IMR-90 (cell line): ENCODE data around the gene IL22RA2. TPM values are rescaled to one million over a fixed set of nuclear protein-coding genes. Genes with fewer than 3 reads are reported as not detected.

Source experiments
- ATAC-seq: fragments of 200-7000 bp; cut with Tn5 transposase; 2 replicates; pipeline ENCODE4 v1.9.1; 2020; ENCODE audit warnings: low read depth, mild to moderate bottlenecking, moderate library complexity
- BruUV-seq: library from RNA; stranded (reverse); fragments of 400-500 nt; replicated peaks from 2 replicates; lab custom pipeline; 2021; lab: Mats Ljungman, UMichigan
- CTCF ChIA-PET: fragments of 300-600 bp; formaldehyde crosslinking; extraction: SDS; loops from one replicate; lab custom pipeline; 2021; ENCODE audit warnings: antibody characterized with exemption; lab: Yijun Ruan, JAX
- POLR2A ChIA-PET: fragments of 300-600 bp; sonication (Branson Sonifier 250); formaldehyde crosslinking; loops from one replicate; lab custom pipeline; 2022; ENCODE audit warnings: antibody characterized with exemption; ENCODE audit not compliant: unreplicated experiment; lab: Charles Lee
- DNase-seq: peaks from one replicate; pipeline ENCODE4 v3.0.0; 2013
- H2AFZ ChIP-seq: replicated peaks from 2 replicates; pipeline ENCODE3; 2013; ENCODE audit warnings: low read length, mild to moderate bottlenecking; ENCODE audit not compliant: poor library complexity
- H2AK5ac ChIP-seq: 2 replicates; pipeline ENCODE4 v1.6.1; 2013; ENCODE audit warnings: low read depth, low read length, inconsistent platforms
- H2AK9ac ChIP-seq: replicated peaks from 2 replicates; pipeline ENCODE3; 2013; ENCODE audit warnings: mild to moderate bottlenecking, low read depth, low read length, moderate library complexity; ENCODE audit not compliant: poor library complexity
- H2BK120ac ChIP-seq: 2 replicates; pipeline ENCODE4 v1.6.1; 2013; ENCODE audit warnings: low read depth, low read length, inconsistent platforms
- H2BK15ac ChIP-seq: 3 replicates; pipeline ENCODE4 v1.6.1; 2013; ENCODE audit warnings: low read depth, low read length, inconsistent platforms
- H2BK20ac ChIP-seq: 2 replicates; pipeline ENCODE4 v1.6.1; 2013; ENCODE audit warnings: low read depth, mild to moderate bottlenecking, inconsistent platforms, low read length, moderate library complexity
- H2BK5ac ChIP-seq: 2 replicates; pipeline ENCODE4 v1.6.1; 2013; ENCODE audit warnings: mild to moderate bottlenecking, low read depth, low read length, inconsistent platforms; ENCODE audit not compliant: poor library complexity, severe bottlenecking
- H3K14ac ChIP-seq: replicated peaks from 2 replicates; pipeline ENCODE4 v1.6.1; 2013; ENCODE audit warnings: low read depth, low read length, inconsistent platforms
- H3K18ac ChIP-seq: 2 replicates; pipeline ENCODE4 v1.6.1; 2013; ENCODE audit warnings: low read depth, low read length, control low read depth
- H3K23ac ChIP-seq: 2 replicates; pipeline ENCODE4 v1.6.1; 2013; ENCODE audit warnings: low read depth, low read length, inconsistent platforms
- H3K27ac ChIP-seq: 2 replicates; pipeline ENCODE4 v1.5.1; 2013; ENCODE audit warnings: mild to moderate bottlenecking, control low read depth, low read length; ENCODE audit not compliant: insufficient read depth
- H3K27me3 ChIP-seq: 2 replicates; pipeline ENCODE4 v1.6.1; 2013; ENCODE audit warnings: low read length; ENCODE audit not compliant: control insufficient read depth, insufficient read depth
- H3K36me3 ChIP-seq: 2 replicates; pipeline ENCODE4 v1.6.1; 2013; ENCODE audit warnings: low read length, mixed read lengths; ENCODE audit not compliant: control insufficient read depth, insufficient read depth
- H3K4ac ChIP-seq: 2 replicates; pipeline ENCODE4 v1.6.1; 2013; ENCODE audit warnings: low read depth, low read length, inconsistent platforms
- H3K4me1 ChIP-seq: 2 replicates; pipeline ENCODE4 v1.6.1; 2013; ENCODE audit warnings: low read length, mixed read lengths; ENCODE audit not compliant: control insufficient read depth, insufficient read depth
- H3K4me2 ChIP-seq: 2 replicates; pipeline ENCODE4 v1.6.1; 2013; ENCODE audit warnings: low read depth, mild to moderate bottlenecking, control low read depth, low read length, moderate library complexity
- H3K4me3 ChIP-seq: 2 replicates; pipeline ENCODE4 v1.5.1; 2013; ENCODE audit warnings: low read depth, mild to moderate bottlenecking, control low read depth, low read length, moderate library complexity; ENCODE audit not compliant: insufficient read depth
- H3K56ac ChIP-seq: 2 replicates; pipeline ENCODE4 v1.6.1; 2013; ENCODE audit warnings: low read length, inconsistent platforms; ENCODE audit not compliant: insufficient read depth; ENCODE audit errors: extremely low read depth
- H3K79me1 ChIP-seq, 2 experiments: 2 replicates each; pipeline ENCODE4 v1.6.1; 2013; ENCODE audit warnings: low read length in 2 of 2, inconsistent platforms in 1 of 2, low read depth in 1 of 2
- H3K9ac ChIP-seq: 2 replicates; pipeline ENCODE4 v1.6.1; 2013; ENCODE audit warnings: low read depth, low read length, control low read depth
- H3K9me1 ChIP-seq: 2 replicates; pipeline ENCODE4 v1.6.1; 2013; ENCODE audit warnings: low read length, inconsistent platforms; ENCODE audit not compliant: insufficient read depth
- H3K9me3 ChIP-seq: 2 replicates; pipeline ENCODE4 v1.6.1; 2013; ENCODE audit warnings: low read length; ENCODE audit not compliant: control insufficient read depth, insufficient read depth
- H4K20me1 ChIP-seq: 2 replicates; pipeline ENCODE4 v1.6.1; 2013; ENCODE audit warnings: low read length, inconsistent platforms; ENCODE audit not compliant: insufficient read depth
- H4K5ac ChIP-seq: 2 replicates; pipeline ENCODE4 v1.6.1; 2013; ENCODE audit warnings: mild to moderate bottlenecking, low read depth, low read length, control low read depth
- H4K8ac ChIP-seq, 2 experiments: 2 replicates each; pipeline ENCODE4 v1.6.1; 2013; ENCODE audit warnings: low read depth in 2 of 2, low read length in 2 of 2, control low read depth in 1 of 2, inconsistent platforms in 1 of 2
- H4K91ac ChIP-seq: 2 replicates; pipeline ENCODE4 v1.6.1; 2013; ENCODE audit warnings: low read depth, low read length, inconsistent platforms; ENCODE audit not compliant: insufficient read depth
- BHLHE40 ChIP-seq: fragments of 150-350 bp; IDR thresholded peaks from 2 replicates; pipeline ENCODE4 v1.6.1; 2016; ENCODE audit warnings: mild to moderate bottlenecking, low read depth, low read length
- CEBPB ChIP-seq: IDR thresholded peaks from 2 replicates; pipeline ENCODE4 v1.6.1; 2012; ENCODE audit warnings: low read depth, low read length, improper control_type of control experiment
- CTCF ChIP-seq: conservative IDR thresholded peaks from 2 replicates; pipeline ENCODE4 v1.5.1; 2012; ENCODE audit warnings: mild to moderate bottlenecking, low read depth, low read length, improper control_type of control experiment
- FOS ChIP-seq: fragments of 150-350 bp; IDR thresholded peaks from 2 replicates; pipeline ENCODE4 v1.6.1; 2016; ENCODE audit warnings: low read depth, low read length
- MAFK ChIP-seq: IDR thresholded peaks from 2 replicates; pipeline ENCODE4 v1.6.1; 2012; ENCODE audit warnings: low read depth, low read length, improper control_type of control experiment
- MAZ ChIP-seq: IDR thresholded peaks from 2 replicates; pipeline ENCODE4 v1.6.1; 2012; ENCODE audit warnings: low read depth, mild to moderate bottlenecking, low read length, improper control_type of control experiment, moderate library complexity, borderline replicate concordance
- MXI1 ChIP-seq: IDR thresholded peaks from 2 replicates; pipeline ENCODE4 v1.6.1; 2012; ENCODE audit warnings: low read depth, mild to moderate bottlenecking, low read length, moderate library complexity, borderline replicate concordance
- NFE2L2 ChIP-seq: fragments of 150-350 bp; IDR thresholded peaks from 2 replicates; pipeline ENCODE4 v1.6.1; 2016; ENCODE audit warnings: low read depth, mild to moderate bottlenecking, low read length
- RAD21 ChIP-seq: IDR thresholded peaks from 2 replicates; pipeline ENCODE4 v1.6.1; 2012; ENCODE audit warnings: low read length, improper control_type of control experiment
- SMC3 ChIP-seq: fragments of 150-350 bp; IDR thresholded peaks from 2 replicates; pipeline ENCODE4 v1.6.1; 2016; ENCODE audit warnings: low read depth, mild to moderate bottlenecking, antibody characterized with exemption, low read length, moderate library complexity
- USF2 ChIP-seq: fragments of 150-350 bp; IDR thresholded peaks from 2 replicates; pipeline ENCODE4 v1.6.1; 2017; ENCODE audit warnings: mild to moderate bottlenecking, antibody characterized with exemption, low read length, low read depth
- WGBS, 2 experiments: methylation state at CpG; one replicate each; pipeline versions ENCODE4 v1.1.5 to v1.1.7; 2013; ENCODE audit warnings: missing lambda C conversion rate in 2 of 2; ENCODE audit not compliant: insufficient read length in 1 of 2; ENCODE audit errors: extremely low coverage in 2 of 2; 5-methylcytosine and 5-hydroxymethylcytosine counted together
- dilution Hi-C: fragments of 300-500 bp; cut with HindIII; formaldehyde crosslinking; loops from one replicate; pipeline ENCODE4 v1.14.3; 2018; ENCODE audit warnings: low sequenced_read_pairs; ENCODE audit not compliant: unreplicated experiment
- in situ Hi-C: fragments of 300-500 bp; cut with MboI; formaldehyde crosslinking; loops from 3 replicates; pipeline ENCODE4 v1.14.3; 2019; ENCODE audit warnings: low sequenced_read_pairs, inconsistent platforms, mixed read lengths
- intact Hi-C: fragments of 100-400 bp; cut with micrococcal nuclease; formaldehyde crosslinking; loops from 2 replicates; pipeline ENCODE4 v1.10.0; 2022
- polyA plus RNA-seq, 3 experiments: library from polyadenylated mRNA; depleted of rRNA; stranded (reverse); fragments of >200 nt; gene quantifications; 2 replicates each; pipeline ENCODE4 v1.2.3, GENCODE V29; 2012; ENCODE audit warnings: low replicate concordance in 1 of 3
- total RNA-seq: library from RNA; depleted of rRNA; stranded (reverse); fragments of >200 nt; gene quantifications from 2 replicates; pipeline ENCODE4 v1.2.3, GENCODE V29; 2012

The IL22RA2 gene
- total and polyA plus RNA-seq, 2 of the 4 experiments (the other 2 are of a cell fraction), result not detected

- peak overlapping the region; percentile 91 to 92 for H4K8ac ChIP-seq
- H3K79me1 ChIP-seq, result peaks cover 13 to 26% of the 10 kb centered on the region in 2 experiments; a peak in 3 of 4 replicates
- peak overlapping the region; percentile 37; the same call in 1 of the 2 replicates for H3K4ac ChIP-seq
- no peaks in the 10 kb centered on the region for H3K9me3 ChIP-seq
- DNase-seq (no peak), ATAC-seq (no peak; the same call in 1 of the 2 replicates)
- H3K4me1 ChIP-seq, result peaks cover 2% of the 10 kb centered on the region
- H3K4me3 ChIP-seq, result peak overlapping the region; percentile 96
- H2BK20ac ChIP-seq, result peak overlapping the region; percentile 54; the same call in 1 of the 2 replicates
- H3K4me2 ChIP-seq, result peak overlapping the region; percentile 92
- H4K20me1 ChIP-seq, result peaks cover 17% of the 10 kb centered on the region
- no peak overlapping the region for H2AK5ac ChIP-seq
- peak overlapping the region; percentile 49; the same call in 1 of the 2 replicates for H3K23ac ChIP-seq
- H2BK5ac ChIP-seq, result no peak overlapping the region
- H3K56ac ChIP-seq, result peak overlapping the region; percentile 24; the same call in 1 of the 2 replicates
- 83% methylated on average over 3 of the region's 6 CpGs; no CpG with 5 or more reads in 1 of the 2 experiments for WGBS, 2 experiments
- ChIA-PET POLR2A (no interaction called here), CTCF (no interaction called here)
- peak overlapping the region; percentile 56 for H4K5ac ChIP-seq
- peaks cover 10% of the 10 kb centered on the region for H3K9me1 ChIP-seq
- H2AK9ac ChIP-seq, result no peak overlapping the region
- intact Hi-C loops (no loop called here), in situ Hi-C loops (no loop called here), dilution Hi-C loops (no loop called here)
- H2BK15ac ChIP-seq, result no peak overlapping the region
- peak overlapping the region; percentile 19; the same call in 1 of the 2 replicates for H4K91ac ChIP-seq
- peak overlapping the region; percentile 22; the same call in 1 of the 2 replicates for H3K18ac ChIP-seq
- H3K9ac ChIP-seq, result peak overlapping the region; percentile 54; the same call in 1 of the 2 replicates
- no peaks in the 10 kb centered on the region for H3K27me3 ChIP-seq
- H2AFZ ChIP-seq, result peak overlapping the region; percentile 100
- no peak for TF ChIP-seq MAZ
- no peak for TF ChIP-seq BHLHE40
- TF ChIP-seq CEBPB, result no peak
- TF ChIP-seq SMC3, result no peak
- TF ChIP-seq USF2, result no peak
- no peak for TF ChIP-seq NFE2L2
- no peak for TF ChIP-seq RAD21
- no peak for TF ChIP-seq FOS
- TF ChIP-seq CTCF, result no peak
- TF ChIP-seq MXI1, result no peak
- TF ChIP-seq MAFK, result no peak
- no TSS peak for BruUV-seq
- H3K14ac ChIP-seq, result peak overlapping the region; percentile 49; the same call in 1 of the 2 replicates
- no peak overlapping the region for H3K27ac ChIP-seq
- peak overlapping the region; percentile 7; the same call in 1 of the 2 replicates for H2BK120ac ChIP-seq
- no peaks in the 10 kb centered on the region for H3K36me3 ChIP-seq
These were observed 46.3 kb upstream of the IL22RA2 start for GRCh38 chr6:137219664-137220252.
